ENCODE results near the gene TMEM101.

- TF ChIP-seq CTCF (IDR thresholded peaks at IDR 0.05) = no peak
- TF ChIP-seq POLR2A (IDR thresholded peaks at IDR 0.05) = no peak
Measured at GRCh38 chr17:43998552-43998951, 16.2 kb downstream of the TMEM101 start.
